ENCODE measurements around the gene HLA-DQA1. TPM values are rescaled to one million over a fixed set of nuclear protein-coding genes. Genes with fewer than 3 reads are reported as not detected.

HLA-DQA1 gene
- total and polyA plus RNA-seq, 9 of the 15 experiments (the other 6 are each of a cell fraction or from before 2014, with no cell fraction given): 0.04 to 0.49 TPM; not detected in 7

- CTCF ChIA-PET (ENCODE audit: low intra/inter-chr PET ratio): no interaction called here
- no peaks in the 10 kb centered on the region for H3K9me1 ChIP-seq (ENCODE audit: control insufficient read depth, insufficient read depth, low read length)
- H3K9me3 ChIP-seq (replicated peaks; ENCODE audit: control insufficient read depth, insufficient read depth, low read depth, low read length): no peaks in the 10 kb centered on the region
- H3K79me2 ChIP-seq (ENCODE audit: control insufficient read depth, insufficient read depth, low read length): no peaks in the 10 kb centered on the region
- H4K20me1 ChIP-seq (replicated peaks; ENCODE audit: control insufficient read depth, insufficient read depth, low read length): no peaks in the 10 kb centered on the region
- no peaks in the 10 kb centered on the region for H3K36me3 ChIP-seq (ENCODE audit: control insufficient read depth, insufficient read depth, low read length)
- H2AFZ ChIP-seq (ENCODE audit: low read depth, low read length): no peak overlapping the region
- no peak for FAIRE-seq
- in situ Hi-C loops (cut with MboI) (no loop called here), intact Hi-C loops (cut with micrococcal nuclease) (no loop called here)
- no peak for ATAC-seq
- no peak overlapping the region for H3K4me3 ChIP-seq
- BruUV-seq (replicated peaks): no TSS peak
- no peak for DNase-seq (ENCODE audit: extremely low read depth in 1 of 4, low spot score in 3 of 4)
- POLR2A ChIA-PET: no interaction called here
- WGBS (ENCODE audit: insufficient coverage, low coverage, missing lambda C conversion rate): 2% methylated on average over 3 of the region's 3 CpGs
- no peak overlapping the region for H3K9ac ChIP-seq (ENCODE audit: insufficient read depth in 1 of 2, low read depth in 2 of 2, low read length in 2 of 2)
- H3K4me2 ChIP-seq (ENCODE audit: insufficient read depth, low read length): no peak overlapping the region
- no peak overlapping the region for H3K27ac ChIP-seq (ENCODE audit: extremely low read depth, low read depth, low read length)
- no peaks in the 10 kb centered on the region for H3K27me3 ChIP-seq (ENCODE audit: control insufficient read depth in 2 of 2, insufficient read depth in 2 of 2, low read length in 2 of 2)
- H3K4me1 ChIP-seq (replicated peaks in 1 of 2; ENCODE audit: control insufficient read depth in 2 of 2, insufficient read depth in 2 of 2, low read length in 2 of 2): no peaks in the 10 kb centered on the region
- no peak for TF ChIP-seq TGIF2 (CRISPR knock-in tag; IDR thresholded peaks at IDR 0.05)
- TF ChIP-seq ZNF316 (IDR thresholded peaks at IDR 0.05): no peak
These were observed 34.8 kb upstream of the HLA-DQA1 start for GRCh38 chr6:32602383-32602782.

GRCh38 chr6:32603222-32603621, 34.0 kb upstream of the HLA-DQA1 start:
- no peak overlapping the region for H3K4me3 ChIP-seq
- H3K4me2 ChIP-seq (ENCODE audit: insufficient read depth, low read length): no peak overlapping the region
- no peak overlapping the region for H2AFZ ChIP-seq (ENCODE audit: low read depth, low read length)
- H4K20me1 ChIP-seq (replicated peaks; ENCODE audit: control insufficient read depth, insufficient read depth, low read length): no peaks in the 10 kb centered on the region
- intact Hi-C loops (cut with micrococcal nuclease) (no loop called here), in situ Hi-C loops (cut with MboI) (no loop called here)
- no TSS peak for BruUV-seq (replicated peaks)
- POLR2A ChIA-PET: no interaction called here
- CTCF ChIA-PET (ENCODE audit: low intra/inter-chr PET ratio): no interaction called here
- no peak overlapping the region for H3K27ac ChIP-seq (ENCODE audit: extremely low read depth, low read depth, low read length)
- DNase-seq (ENCODE audit: extremely low read depth in 1 of 4, low spot score in 3 of 4): no peak
- H3K9me3 ChIP-seq (replicated peaks; ENCODE audit: control insufficient read depth, insufficient read depth, low read depth, low read length): no peaks in the 10 kb centered on the region
- H3K36me3 ChIP-seq (ENCODE audit: control insufficient read depth, insufficient read depth, low read length): no peaks in the 10 kb centered on the region
- no peaks in the 10 kb centered on the region for H3K79me2 ChIP-seq (ENCODE audit: control insufficient read depth, insufficient read depth, low read length)
- H3K9ac ChIP-seq (ENCODE audit: insufficient read depth in 1 of 2, low read depth in 2 of 2, low read length in 2 of 2): no peak overlapping the region
- 0% methylated on average over 3 of the region's 5 CpGs for WGBS (ENCODE audit: insufficient coverage, low coverage, missing lambda C conversion rate)
- H3K27me3 ChIP-seq (ENCODE audit: control insufficient read depth in 2 of 2, insufficient read depth in 2 of 2, low read length in 2 of 2): no peaks in the 10 kb centered on the region
- no peaks in the 10 kb centered on the region for H3K9me1 ChIP-seq (ENCODE audit: control insufficient read depth, insufficient read depth, low read length)
- no peak for FAIRE-seq
- no peaks in the 10 kb centered on the region for H3K4me1 ChIP-seq (replicated peaks in 1 of 2; ENCODE audit: control insufficient read depth in 2 of 2, insufficient read depth in 2 of 2, low read length in 2 of 2)
- no peak for ATAC-seq
- TF ChIP-seq ZKSCAN3 (CRISPR knock-in tag; IDR thresholded peaks at IDR 0.05): no peak
- TF ChIP-seq ZFP30 (CRISPR knock-in tag; IDR thresholded peaks at IDR 0.05; ENCODE audit: borderline replicate concordance): no peak
- TF ChIP-seq SMARCB1 (IDR thresholded peaks at IDR 0.05; ENCODE audit: insufficient read length, low read depth): no peak
- no peak for TF ChIP-seq MECOM (CRISPR knock-in tag; IDR thresholded peaks at IDR 0.05)
- TF ChIP-seq CREB1 (IDR thresholded peaks at IDR 0.05): no peak
- TF ChIP-seq CREB1 (CRISPR knock-in tag; IDR thresholded peaks at IDR 0.05): no peak
- no peak for TF ChIP-seq DDX20 (tag; IDR thresholded peaks at IDR 0.05; ENCODE audit: low read depth)
- TF ChIP-seq, protein P1, sequence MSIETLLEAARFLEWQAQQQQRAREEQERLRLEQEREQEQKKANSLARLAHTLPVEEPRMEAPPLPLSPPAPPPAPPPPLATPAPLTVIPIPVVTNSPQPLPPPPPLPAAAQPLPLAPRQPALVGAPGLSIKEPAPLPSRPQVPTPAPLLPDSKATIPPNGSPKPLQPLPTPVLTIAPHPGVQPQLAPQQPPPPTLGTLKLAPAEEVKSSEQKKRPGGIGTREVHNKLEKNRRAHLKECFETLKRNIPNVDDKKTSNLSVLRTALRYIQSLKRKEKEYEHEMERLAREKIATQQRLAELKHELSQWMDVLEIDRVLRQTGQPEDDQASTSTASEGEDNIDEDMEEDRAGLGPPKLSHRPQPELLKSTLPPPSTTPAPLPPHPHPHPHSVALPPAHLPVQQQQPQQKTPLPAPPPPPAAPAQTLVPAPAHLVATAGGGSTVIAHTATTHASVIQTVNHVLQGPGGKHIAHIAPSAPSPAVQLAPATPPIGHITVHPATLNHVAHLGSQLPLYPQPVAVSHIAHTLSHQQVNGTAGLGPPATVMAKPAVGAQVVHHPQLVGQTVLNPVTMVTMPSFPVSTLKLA (conservative IDR thresholded peaks at IDR 0.05): no peak
- TF ChIP-seq CEBPB (tag; IDR thresholded peaks at IDR 0.05): no peak
- TF ChIP-seq, protein P2, sequence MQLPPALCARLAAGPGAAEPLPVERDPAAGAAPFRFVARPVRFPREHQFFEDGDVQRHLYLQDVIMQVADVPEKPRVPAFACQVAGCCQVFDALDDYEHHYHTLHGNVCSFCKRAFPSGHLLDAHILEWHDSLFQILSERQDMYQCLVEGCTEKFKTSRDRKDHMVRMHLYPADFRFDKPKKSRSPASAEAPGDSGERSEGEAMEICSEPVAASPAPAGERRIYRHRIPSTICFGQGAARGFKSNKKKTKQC (CRISPR knock-in tag; IDR thresholded peaks at IDR 0.05): no peak
- no peak for TF ChIP-seq ZNF444 (CRISPR knock-in tag; IDR thresholded peaks at IDR 0.05)
- no peak for TF ChIP-seq HDAC1 (IDR thresholded peaks at IDR 0.05)
- TF ChIP-seq ZNF3 (CRISPR knock-in tag; IDR thresholded peaks at IDR 0.05): no peak
- no peak for TF ChIP-seq MTF1 (CRISPR knock-in tag; IDR thresholded peaks at IDR 0.05; ENCODE audit: borderline replicate concordance)
- no peak for TF ChIP-seq COPS2 (conservative IDR thresholded peaks at IDR 0.05)
- no peak for TF ChIP-seq GTF2F1 (IDR thresholded peaks at IDR 0.05; ENCODE audit: low read depth, low read length)
- no peak for TF ChIP-seq FOXP1 (CRISPR knock-in tag; IDR thresholded peaks at IDR 0.05)
